Hematopoietic multipotent progenitor cell treated with erythropoietin and hydrocortisone succinate and interleukin-3 and kit ligand, for 6 days (in vitro differentiated cells): Measurements from ENCODE around the gene INSRR.

Experiments
- DNase-seq: peaks from one replicate; pipeline ENCODE4 v3.0.0-alpha.2; 2015

Gene INSRR

DNA sequence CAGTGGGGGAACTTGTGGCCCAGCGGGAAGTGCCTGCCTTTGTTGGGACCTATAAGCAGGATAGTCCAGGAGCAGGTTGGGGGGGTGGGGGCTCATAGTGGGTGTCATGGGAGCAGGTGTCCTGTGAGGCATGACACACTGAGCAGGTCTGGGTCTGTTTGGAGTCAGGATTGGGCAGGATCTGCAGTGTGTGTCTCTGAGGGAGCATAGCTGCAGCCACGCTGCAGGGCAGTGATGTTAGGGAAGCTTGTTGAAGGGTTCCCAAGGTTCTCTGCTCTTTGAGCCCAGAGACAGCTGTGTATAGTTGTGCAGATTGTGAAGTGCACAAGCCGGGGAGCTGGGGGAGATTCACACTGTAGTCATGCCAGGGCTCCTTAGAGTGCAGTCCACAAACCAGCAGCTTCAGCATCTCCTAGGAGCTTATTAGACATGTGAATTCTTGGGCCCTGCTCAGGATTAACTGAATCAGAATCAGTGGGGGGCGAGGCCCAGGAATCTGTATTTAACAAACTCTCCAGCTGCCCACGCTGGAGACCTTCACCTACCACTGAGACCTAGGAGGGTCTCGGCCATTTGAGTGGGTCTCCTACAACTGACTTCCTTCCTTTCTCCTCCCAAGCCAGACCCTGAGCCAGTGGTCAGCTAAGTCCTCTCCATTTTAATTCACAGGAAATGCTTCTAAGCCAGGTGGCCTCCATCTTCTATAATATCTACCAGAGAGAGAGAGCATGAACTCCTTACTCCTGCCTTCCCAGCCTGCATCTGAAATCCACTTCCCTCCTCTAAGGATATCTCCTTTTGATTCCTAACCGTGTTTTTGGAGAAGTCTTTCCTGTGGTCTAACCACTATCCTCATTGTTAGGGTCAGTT, 11.1 kb downstream of the INSRR start:
- DNase-seq, result no peak

- DNase-seq, result no peak
Observed at GRCh38 chr1:156846643-156847042, 12.3 kb downstream of the INSRR start.

DNA sequence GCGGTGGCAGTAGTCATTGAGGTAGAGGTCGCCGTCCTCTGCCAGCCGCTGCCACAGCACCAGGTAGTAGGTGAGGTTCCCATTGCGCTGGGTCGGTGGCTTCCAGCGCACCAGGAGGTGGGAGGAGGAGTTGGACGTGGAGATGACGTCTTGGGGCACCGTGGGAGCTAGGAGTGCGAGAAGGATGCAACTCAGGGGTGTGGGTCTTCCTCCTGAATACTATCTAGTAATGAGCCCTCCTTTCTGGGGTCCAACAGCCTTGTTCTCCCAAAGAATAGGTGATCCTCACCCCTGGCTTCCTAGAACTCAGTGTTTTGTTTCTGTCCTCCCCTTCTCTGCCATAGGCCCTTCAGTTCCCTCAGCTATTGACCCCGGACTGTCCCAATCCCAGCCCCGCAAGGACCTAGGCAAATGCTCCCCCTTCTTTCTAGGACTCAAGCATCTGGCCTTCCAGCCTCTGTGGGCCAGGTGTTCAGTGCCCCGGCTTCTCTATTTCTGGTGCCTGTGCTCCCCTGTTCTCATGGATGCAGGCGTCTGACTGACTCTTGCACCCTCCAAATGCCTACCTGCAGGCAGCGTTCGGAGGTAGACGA, 12.9 kb downstream of the INSRR start:
- no peak for DNase-seq

DNA sequence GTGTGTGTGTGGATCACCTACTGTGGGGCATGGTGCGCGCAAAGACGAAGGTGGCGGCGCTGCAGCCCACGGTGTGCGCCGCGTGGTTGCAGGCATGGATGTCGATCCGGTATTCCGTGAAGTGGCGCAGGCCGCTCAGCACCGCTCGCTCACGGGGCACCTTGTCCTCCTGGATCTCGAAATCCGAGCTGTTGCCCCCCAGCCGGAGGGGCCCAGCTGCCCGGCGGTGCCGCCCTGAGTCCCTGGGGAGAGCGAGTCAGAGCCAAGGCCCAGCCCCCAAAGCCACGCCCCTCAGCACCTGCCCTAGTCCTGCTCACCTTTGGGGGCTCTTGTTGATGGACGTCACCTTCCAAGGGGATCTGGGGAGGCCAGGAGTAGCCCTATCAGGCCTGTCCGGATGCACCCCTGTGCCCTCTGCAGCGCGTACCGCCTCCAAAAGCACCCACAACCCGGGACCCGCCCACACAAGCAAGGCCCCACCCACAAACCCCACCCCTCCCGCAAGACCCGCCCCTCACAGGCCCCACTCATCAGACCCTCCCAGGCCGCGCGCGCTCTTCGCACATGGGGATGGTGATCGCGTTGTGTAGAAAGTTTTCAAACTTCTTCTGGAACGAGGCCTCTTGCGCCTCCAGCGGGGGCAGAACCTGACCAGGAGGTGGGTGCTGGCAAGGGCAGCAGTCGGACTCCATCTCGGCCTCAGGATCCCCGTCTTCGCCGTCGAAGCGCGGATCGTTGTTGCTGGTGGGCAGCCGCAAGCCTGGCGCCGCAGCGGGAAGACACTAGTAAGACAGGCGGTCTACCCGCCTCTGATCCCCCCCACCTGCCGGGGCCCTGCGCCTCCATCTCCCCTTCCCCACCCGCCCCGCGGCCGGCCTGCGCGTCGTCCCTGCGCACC, 13.6 kb downstream of the INSRR start:
- DNase-seq, result peak; percentile 68

- no peak for DNase-seq
Observed at GRCh38 chr1:156844638-156845037, 14.3 kb downstream of the INSRR start.

- DNase-seq, result no peak
Observed at GRCh38 chr1:156844102-156844501, 14.8 kb downstream of the INSRR start.

- no peak for DNase-seq
Observed at GRCh38 chr1:156842618-156843300, 16.2 kb downstream of the INSRR start.

GRCh38 chr1:156841295-156841855, 17.5 kb downstream of the INSRR start:
- DNase-seq, result no peak

- no peak for DNase-seq
Observed at GRCh38 chr1:156840898-156841279, 18.0 kb downstream of the INSRR start.

GRCh38 chr1:156840186-156840897, 18.6 kb downstream of the INSRR start:
- no peak for DNase-seq

DNA sequence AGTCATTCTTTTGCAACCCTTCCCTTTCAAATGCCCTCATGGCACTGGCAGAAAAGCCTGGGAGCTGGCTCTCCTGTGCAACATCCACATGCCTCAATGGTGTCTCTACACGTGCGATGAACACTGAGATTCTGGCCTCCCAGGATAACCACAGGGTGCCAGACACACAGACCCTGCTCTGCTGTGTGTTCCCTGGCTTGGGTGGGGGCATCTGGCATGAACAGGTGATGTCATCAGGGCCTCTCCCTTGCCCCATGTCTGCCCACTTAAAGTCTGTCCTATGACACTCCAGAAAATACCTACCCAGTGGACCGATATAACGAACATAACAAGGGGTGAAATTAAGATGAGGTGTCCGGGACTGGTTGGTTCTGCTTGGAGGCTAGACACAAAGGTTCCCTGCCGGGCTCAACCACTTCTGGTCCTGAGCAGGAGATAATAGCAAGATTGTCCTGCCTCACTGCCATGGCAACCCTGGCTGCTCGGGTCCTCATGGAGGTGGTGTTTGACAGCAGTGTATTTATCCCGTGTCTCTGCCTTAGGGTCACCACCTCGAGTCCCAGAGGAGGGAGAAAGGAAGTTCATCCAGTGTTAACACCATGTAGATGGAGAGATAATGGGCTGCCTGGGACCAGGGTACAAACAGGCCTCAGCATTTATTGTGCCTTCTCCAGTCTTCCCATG, 19.3 kb downstream of the INSRR start:
- no peak for DNase-seq

DNA sequence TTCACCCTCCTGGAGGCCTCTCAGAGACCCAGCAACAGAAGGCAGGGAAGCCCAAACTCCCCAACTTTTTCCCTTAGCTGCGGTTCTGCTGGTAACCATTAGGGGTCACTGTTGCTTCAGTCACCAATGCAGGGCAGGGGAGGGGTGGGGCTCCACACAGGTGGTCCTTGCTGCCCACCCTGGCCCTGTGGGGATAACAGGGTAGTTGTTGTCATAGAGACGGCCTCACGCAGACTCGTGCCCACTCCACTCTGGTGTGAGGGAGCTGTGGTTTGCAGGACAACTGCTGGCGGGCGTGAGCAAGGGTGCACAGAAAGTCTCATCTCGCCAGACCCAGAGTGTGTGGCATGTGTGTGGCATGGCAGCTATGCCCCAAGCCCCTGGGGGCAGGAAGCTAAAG, 19.9 kb downstream of the INSRR start:
- DNase-seq, result peak; percentile 61

- no peak for DNase-seq
Observed at GRCh38 chr1:156836892-156837291, 22.0 kb downstream of the INSRR start.

- no peak for DNase-seq
Observed at GRCh38 chr1:156836041-156836654, 22.8 kb downstream of the INSRR start.

- no peak for DNase-seq
Observed at GRCh38 chr1:156834322-156834721, 24.6 kb downstream of the INSRR start.

DNA sequence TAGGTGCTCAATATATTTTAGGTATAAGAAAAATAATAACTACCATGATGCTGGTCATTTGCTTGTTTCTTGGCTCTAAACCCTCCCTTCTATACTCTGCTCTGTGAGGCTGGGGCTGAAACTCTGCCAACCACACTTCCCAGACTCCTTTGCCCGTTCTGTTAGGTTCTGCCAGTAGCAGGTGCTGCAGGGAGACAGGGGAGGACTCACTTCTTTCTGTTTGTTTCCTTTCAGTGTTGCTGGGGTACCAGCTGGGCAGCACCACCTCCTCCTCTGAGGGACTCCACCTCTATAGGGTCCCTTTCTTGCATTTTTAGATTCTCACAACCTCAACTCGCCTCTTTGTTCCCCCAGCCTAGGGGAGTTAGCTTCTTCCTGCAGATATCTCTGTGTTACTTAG, 25.3 kb downstream of the INSRR start:
- no peak for DNase-seq

- DNase-seq, result no peak
Observed at GRCh38 chr1:156832434-156832833, 26.5 kb downstream of the INSRR start.

DNA sequence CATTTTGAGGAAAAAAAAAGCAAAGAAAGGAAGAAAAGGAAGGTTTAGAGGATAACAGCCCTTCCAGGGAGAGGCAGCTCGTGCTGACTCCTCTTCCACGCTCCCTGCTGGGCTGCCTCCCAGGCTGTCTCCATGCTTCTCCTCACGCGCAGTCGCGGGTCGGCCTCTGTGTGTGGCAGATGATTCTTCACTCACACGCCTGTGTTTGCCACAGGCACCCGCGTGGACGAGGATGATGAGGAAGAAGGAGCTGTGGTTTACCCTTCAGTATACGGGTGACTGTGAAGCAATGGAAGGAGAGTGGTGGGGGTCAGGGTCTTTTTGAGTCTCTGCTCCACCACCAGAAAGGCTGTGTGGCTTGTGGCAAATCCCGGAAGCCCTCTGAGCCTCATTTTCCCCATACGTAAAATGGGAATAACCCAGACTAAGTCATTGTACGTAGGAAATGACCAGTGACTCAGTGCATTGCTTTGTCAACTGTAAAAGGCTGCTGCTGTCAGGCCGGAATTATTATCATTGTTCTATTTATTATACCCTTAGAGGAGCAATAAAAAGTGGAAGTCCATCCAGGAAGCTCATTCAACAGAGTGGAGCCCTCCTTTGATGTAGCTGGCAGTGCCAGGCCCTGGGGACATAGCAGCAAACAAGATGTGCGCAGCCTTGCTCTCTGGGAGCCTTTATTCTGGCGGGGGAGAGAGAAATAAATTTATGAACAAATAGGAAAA, 30.4 kb downstream of the INSRR start:
- DNase-seq, result no peak

GRCh38 chr1:156826630-156827029, 32.3 kb downstream of the INSRR start:
- no peak for DNase-seq

DNA sequence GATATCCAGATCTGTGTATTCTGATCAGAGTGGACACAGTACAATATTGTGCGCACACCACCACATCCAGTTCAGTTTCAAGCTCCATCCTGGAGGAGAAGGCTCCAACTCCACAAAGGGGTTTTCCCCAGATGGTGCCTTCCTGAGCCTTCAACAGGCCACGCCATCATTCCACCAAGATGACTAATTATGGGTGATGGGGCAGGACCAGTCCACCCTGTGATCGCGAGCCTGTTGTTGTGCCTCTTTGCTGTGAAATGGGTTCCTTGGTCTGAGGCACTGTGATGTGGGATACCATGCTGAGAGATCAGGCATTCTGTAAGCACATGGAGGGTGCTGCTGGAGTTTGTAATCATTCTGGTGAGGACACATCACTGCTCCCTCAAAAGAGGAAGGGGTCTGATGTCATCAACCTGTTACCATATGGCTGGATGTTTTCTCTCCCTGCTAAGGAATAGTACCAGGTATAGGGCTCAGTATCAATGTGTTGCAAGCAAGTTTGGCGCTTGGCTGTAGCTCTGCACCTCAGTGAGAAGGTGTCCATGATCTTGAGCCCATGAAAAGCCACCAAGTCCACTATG, 35.6 kb downstream of the INSRR start:
- no peak for DNase-seq
